Stimulated activated CD8-positive, alpha-beta memory T cell treated with anti-CD3 and anti-CD28 coated beads, Interleukin-7, amount 100 ng/mL, for 24 hours (primary cell): ENCODE data around the gene NFIB.
A peak's percentile ranks its signal among the peaks of the same experiment; 100 is the strongest.

Source experiments
- DNase-seq: peaks from one replicate; pipeline ENCODE4 v3.0.0-alpha.2; 2020; ENCODE audit warnings: low read depth

NFIB gene

DNA sequence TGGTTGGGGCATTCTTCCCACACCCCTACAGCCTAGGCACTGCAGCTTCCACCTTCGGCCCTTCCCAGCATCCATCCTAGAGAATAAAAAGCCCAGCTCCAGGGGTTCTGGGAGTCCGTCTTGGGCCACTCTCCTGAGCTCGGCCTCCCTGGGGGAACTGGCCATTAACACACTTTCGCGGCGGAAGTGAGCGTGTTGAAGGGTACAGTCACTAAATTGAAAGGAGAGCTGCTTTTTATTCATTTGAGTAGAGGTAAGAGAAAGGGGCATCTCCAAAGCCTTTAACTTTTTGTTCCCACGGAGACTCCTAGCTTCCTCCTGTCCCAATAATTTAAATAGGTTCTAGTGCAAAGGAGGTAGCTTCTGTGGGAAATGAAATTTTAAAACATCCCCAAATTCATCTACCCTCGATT, 31.0 kb upstream of the NFIB start:
- no peak for DNase-seq

GRCh38 chr9:14344053-14344524, 30.1 kb upstream of the NFIB start:
- no peak for DNase-seq

DNA sequence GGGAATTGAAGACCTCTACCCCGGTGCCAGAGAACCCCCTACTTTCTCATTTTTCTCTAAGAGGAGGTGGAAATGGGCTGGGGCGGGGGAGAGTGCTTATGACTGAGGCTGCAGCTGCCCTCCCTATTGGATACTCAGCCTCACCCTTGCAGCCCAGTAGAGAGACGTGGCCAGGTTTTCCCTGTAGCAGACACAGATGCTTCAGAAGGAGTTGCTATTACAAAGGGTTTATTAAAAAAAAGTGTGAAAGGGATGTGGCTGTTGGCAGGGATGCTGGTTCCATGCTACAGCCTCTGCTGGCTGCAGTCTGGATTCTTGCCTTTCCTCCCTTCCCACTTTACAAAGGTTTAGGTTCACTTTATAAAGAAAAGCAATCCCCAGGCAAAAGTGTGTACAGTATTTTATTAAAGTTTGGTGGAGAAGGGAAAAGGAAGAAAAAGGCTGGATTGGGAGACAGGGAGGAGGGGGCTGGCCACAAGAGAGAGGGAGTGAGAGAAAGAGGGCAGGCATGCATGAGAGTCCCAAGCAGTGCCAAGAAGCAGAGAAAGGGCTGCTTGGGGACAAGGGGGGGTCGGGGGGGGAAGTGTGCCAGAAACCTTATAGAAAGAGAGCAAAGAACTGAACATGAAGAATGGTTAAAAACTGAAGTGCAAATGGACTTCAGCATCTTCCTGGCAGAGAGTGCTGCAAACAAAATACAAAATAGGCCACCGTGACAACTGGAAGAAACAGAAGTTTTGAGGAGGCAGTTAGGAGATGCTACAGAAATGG, 29.5 kb upstream of the NFIB start:
- DNase-seq = no peak

GRCh38 chr9:14342736-14343135, 28.8 kb upstream of the NFIB start:
- no peak for DNase-seq

GRCh38 chr9:14341437-14342122, 27.6 kb upstream of the NFIB start:
- no peak for DNase-seq

- no peak for DNase-seq
These were observed 27.1 kb upstream of the NFIB start for GRCh38 chr9:14340994-14341393.

- DNase-seq = no peak
These were observed 26.4 kb upstream of the NFIB start for GRCh38 chr9:14340219-14340873.

DNA sequence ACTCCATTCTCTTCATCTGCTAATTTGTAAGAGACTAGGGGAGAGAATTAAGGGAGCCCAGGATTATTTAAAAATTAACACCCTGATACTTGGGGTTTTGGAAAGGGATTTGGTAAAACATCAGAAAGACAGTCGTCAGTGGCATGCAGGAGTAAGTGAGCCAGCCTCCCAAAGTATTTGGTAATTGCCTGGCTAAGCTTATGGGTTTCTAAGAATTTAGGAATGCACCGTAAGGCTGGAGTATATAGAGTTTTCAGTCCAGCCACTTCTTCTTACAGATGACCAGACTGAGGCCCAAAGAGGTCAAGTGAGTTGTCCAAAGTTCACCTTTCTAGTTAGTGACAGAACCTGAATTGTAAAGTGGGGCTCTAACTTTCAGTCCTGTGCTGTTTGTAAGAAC, 25.8 kb upstream of the NFIB start:
- no peak for DNase-seq

DNA sequence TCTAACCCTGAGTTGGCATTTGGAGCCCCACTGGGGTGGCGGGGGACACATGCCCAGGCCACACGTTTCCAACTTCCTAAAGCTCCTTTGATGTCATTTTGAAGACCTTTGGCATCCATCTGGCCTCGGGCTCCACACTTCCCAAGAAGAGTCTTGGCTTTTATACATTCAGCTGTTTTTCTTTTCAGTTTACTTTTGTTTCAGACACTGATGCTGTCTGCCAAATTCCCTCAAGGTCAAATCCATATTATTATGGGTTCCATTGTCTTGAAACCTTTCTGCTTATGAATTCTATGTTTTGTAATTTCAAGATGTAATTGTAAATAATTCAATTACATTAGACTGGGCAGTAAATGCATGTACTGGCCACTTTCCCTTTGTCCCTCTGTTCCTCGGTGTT, 23.7 kb upstream of the NFIB start:
- no peak for DNase-seq

- no peak for DNase-seq
These were observed 22.3 kb upstream of the NFIB start for GRCh38 chr9:14336244-14336643.

DNA sequence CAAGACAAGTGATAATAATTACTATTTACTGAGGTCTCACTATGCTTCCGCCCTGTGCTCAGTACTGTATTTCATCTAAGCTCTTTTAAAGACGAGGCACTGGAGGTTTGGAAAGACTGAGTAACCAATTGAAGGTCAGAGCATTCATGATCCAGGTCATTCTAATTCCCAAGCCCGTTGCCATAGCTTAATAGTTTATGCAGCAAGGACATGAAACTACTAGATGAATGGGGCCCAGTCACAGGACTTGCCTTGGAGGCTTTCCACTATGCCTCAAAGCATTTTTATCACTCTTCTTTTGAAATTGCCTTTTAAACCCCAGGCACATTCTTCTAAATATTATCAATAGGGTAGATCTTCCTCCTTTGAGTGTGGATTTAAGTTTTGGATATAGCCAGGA, 17.2 kb upstream of the NFIB start:
- no peak for DNase-seq

DNA sequence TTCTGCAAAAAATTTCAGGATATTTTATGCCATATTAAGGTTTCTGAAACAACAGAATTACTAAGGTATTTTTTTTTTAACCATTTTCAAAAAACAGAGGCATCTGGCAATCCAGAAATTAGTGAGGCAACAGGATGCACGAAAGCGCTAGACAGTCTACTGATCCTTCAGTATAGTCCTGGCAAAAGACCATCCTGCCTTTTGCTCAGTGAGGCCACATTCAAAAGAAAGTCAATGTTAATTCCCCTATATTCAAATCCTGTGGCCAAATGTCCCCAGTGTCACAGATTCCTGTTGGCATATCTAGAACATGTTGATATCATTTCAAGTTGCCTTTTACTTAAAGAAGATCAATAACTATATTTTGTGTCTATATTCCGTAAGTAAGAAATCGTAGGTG, 13.1 kb upstream of the NFIB start:
- no peak for DNase-seq

DNA sequence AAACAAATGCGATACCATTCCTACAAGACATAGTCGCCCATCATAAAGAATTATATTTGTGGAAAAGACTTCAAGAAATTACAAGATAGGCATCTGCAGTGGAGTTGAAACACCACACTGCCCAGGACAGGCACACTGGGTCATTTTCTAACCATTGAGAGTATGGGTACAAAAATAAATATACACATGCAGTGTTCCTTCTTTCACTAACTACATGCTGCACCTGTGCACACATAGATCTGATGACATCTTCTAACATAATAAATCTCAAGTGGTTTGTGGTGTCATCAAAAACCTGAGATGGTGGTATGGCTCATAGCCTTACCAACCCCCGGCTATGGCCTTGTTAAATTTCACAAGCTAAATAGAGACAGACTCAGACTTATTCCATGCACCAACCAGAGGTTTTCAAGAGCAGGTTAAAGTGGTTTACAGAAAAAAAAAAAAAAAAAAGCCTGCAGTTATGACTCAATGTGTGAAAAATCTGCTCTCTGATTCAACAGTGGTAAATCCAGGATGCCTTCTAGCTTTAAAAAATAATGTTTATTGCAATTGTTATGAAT, 12.4 kb upstream of the NFIB start:
- no peak for DNase-seq

DNA sequence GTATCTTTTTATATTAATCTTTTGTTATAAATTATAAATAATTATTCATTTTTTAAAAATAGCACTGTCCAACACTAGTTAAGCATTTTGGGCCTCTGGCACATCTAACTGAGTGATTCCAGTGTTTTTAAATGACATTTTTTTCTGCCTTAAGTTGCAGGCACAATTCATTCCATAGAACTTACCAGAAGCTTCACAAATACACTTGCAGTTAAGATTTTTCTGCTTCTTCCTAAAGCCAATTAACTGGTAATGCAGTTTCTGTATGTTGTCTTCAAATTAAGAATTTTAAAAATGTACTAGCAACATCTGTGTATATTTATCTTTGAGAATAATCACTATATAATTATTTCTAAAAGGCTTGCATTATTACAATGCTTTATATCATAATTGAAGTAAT, 11.2 kb upstream of the NFIB start:
- no peak for DNase-seq

GRCh38 chr9:14323985-14324650, 10.2 kb upstream of the NFIB start:
- DNase-seq = no peak

DNA sequence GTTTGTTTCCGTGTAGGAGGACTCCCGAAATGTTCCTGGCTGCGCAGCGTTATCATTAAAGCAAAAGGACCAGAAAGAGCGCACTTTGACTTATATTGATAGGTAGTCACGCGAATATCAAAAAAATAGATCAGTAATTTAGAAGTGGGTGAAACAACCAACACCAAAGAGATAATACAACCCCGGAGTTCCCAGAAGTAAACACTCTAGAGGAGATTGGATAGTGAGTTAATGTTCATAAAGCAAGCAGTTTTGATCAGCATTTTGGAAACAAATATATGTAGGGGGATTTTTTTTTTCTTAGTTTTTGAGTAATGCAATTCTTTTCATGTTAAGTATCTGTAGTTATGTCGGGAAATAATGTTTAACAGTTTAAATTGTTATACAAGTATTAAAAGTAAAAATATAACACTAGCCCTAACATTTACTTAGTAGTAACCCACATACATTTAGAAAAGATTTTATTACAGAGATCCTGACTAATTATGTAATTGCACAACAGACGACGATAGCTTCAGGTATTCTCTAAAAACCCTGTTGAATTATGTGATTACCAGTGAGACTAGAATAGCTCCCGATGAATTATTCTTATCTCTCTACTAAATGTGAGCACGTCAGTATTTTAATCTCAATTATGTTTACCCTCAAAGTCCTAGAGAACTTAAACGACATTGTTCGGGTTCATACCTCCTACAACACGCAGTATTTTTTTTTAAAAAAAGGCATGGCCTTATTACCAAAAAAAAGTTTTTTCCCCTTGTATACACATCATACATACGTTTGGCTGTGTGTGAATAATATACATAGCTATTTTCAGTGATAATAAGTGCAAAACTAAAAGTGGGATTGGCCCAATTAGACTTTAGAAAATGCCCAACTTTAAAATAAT, 9.4 kb upstream of the NFIB start:
- no peak for DNase-seq

DNA sequence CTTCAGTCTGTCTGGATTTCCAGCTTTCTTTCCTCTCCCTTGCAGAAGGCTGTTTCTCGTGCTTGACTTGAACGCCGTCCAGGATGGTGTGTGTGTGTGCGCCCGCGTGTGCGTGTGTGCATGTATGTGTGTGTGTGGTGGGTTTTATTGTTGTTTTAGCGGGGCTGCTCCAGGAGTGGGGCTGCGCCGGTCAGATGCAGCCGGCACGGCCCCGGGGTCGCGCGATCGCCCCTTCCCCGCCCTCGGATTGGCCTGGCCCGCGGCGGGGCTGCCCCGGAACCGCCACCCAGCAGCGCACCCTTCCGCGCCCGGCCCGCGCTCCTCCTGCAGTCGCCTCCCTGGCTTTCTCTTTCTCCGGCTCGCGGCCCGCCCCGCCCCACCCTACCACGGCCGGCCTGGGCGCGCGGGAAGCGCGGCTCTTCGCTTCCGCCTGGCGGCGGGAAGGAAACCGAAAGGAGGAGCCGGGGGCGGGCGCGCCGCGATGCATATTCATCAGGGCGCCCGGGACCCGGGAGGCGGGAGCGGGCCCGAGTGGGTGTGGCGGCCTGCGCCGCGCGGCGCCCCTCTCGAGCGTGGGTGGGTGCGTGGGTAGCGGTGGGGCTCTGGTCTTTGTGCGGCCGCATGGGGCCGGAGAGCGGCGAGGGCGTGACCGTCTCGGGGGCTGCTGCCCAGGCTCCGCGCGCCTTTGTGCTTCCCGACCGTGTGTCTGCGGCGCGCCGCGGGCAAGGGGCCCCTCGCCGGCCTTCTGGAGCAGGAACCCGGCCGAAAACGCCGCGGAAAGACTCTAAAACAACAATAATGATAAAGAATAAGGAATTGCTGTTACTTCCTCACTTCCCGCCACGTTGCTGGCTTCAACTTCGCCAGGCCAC, 8.5 kb upstream of the NFIB start:
- DNase-seq = peak; percentile 43

DNA sequence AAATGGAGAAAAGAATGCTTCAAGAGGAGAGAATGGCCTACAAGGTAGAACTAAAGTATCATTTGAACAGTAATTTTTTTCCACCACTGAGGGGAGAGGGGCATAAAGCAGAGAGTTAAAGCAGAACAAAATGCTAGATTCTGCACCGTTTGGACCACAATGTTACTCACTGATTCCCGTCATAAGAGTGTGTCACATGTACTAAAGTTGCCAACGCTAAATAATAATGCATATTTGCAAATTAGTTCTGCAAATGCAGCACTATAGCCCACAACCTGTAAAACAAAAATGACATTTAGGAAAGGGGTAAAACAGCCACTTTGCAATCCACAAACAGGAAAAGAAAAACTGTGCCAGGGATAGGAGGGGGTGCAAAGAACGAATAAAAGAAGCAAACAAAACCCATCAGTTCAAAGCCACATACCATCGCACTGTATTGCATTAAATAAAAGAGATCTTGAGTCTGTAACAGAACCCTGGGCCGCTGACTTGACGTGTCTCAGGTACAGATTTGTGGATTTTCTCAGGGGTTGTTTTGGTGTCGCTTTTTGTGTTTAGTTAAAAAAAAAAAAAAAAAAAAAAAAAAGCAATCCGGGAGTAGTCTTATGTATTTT, 7.7 kb upstream of the NFIB start:
- no peak for DNase-seq

DNA sequence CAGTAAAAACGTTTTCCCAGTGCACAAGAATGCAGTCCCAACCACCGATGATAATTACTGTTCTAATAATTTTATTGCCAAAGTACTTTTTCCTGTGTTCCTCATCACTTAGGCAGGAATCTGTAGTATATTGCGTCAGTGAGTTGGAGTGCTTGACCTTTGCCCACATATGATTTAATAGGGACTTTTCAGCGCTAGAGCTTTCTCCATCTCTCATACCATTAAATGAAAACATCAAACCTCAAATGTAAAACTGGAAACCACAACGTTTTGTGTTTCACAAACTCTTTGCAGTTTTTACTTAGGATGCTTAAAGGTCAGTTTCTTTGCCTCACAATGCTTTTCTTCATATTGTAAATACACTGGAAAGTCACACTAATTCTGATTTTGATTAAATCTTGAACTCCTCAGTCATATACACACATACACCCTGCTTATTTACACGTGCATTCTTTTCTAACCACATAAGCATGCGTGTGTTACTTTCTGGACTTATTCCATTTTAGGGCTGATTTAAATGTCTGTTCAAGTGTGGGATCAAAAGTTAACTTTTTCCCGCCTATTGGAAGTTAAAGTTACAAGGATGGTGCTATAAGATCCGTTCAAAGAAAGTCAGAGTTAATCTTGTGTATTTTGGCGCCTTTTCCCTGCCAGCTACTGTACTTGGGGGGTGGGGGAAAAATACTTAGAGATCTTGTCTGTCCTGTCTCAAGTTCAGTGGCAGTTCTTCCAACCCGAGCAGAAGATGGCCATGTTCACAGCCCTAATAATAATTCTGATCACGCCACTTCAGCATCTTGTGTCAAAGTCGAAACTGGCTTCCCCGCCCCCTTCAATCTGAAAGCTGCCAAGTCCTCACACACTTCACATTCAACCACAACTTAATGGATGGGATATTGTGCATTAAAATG, 6.6 kb upstream of the NFIB start:
- no peak for DNase-seq
